GM23248 (cell line): ENCODE data around the gene MARS1.

ENCODE experiments used
- EZH2 ChIP-seq: fragments of 200-600 bp; sonication (generic); IDR thresholded peaks from 2 replicates; pipeline ENCODE4 v1.6.1; 2018; ENCODE audit warnings: antibody characterized with exemption, mild to moderate bottlenecking; ENCODE audit not compliant: insufficient read depth, poor library complexity, severe bottlenecking
- EZH2phosphoT487 ChIP-seq: fragments of 200-600 bp; sonication (generic); IDR thresholded peaks from 2 replicates; pipeline ENCODE4 v1.6.1; 2018; ENCODE audit warnings: antibody characterized with exemption, moderate library complexity, mild to moderate bottlenecking, low read depth; ENCODE audit not compliant: insufficient read depth

DNA sequence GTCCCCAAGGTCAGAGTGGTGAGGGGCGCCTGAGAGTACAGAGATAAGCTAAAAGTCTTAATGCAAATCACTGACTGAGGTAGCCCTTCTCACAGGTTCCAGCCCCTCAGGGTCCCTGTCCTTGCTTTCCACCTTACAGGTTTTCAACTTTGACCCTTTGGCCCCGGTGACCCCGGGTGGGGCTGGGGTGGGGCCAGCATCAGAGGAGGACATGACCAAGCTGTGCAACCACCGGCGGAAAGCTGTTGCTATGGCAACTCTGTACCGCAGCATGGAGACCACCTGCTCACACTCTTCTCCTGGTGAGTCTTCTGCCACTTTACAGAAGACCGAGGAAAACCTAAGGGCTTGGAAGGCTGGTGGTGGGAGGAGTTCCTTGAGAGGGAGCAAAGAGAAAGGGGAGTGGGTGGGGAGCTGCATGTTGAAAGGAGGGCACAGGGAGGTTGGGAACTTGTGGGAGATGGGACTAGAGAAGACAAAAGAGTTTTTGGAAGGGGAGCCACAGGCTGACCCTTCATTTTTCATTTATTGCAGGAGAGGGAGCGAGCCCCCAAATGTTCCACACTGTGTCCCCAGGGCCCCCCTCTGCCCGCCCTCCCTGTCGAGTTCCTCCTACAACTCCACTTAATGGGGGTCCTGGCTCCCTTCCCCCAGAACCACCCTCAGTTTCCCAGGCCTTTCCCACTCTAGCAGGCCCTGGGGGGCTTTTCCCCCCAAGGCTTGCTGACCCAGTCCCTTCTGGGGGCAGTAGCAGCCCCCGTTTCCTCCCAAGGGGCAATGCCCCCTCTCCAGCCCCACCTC lies 37.1 kb downstream of the MARS1 start:
- TF ChIP-seq EZH2 (no peak), EZH2phosphoT487 (no peak)
